Neural progenitor cell (in vitro differentiated cells): ENCODE results near the gene CHAF1A. TPM values are rescaled to one million over a fixed set of nuclear protein-coding genes. Genes with fewer than 3 reads are reported as not detected.

Source experiments
- DNase-seq: peaks from one replicate; pipeline ENCODE4 v3.0.0-alpha.2; 2016; ENCODE audit warnings: low spot score
- H2AFZ ChIP-seq: fragments of 200-600 bp; sonication (generic); replicated peaks from 2 replicates; pipeline ENCODE4 v1.6.1; 2016; ENCODE audit warnings: antibody characterized with exemption
- H3F3A ChIP-seq: fragments of 200-600 bp; sonication (generic); 2 replicates; pipeline ENCODE4 v1.6.1; 2016; ENCODE audit warnings: antibody characterized with exemption, low read depth
- H3K27ac ChIP-seq: fragments of 200-600 bp; sonication (generic); 2 replicates; pipeline ENCODE4 v1.5.1; 2016; ENCODE audit warnings: mild to moderate bottlenecking
- H3K27me3 ChIP-seq: fragments of 200-600 bp; sonication (generic); 2 replicates; pipeline ENCODE4 v1.6.1; 2016; ENCODE audit warnings: mild to moderate bottlenecking, moderate library complexity
- H3K36me3 ChIP-seq: fragments of 200-600 bp; sonication (generic); 2 replicates; pipeline ENCODE4 v1.5.1; 2016
- H3K4me1 ChIP-seq: fragments of 200-600 bp; sonication (generic); 2 replicates; pipeline ENCODE4 v1.6.1; 2016; ENCODE audit warnings: mixed run types
- H3K4me2 ChIP-seq: fragments of 200-600 bp; sonication (generic); 2 replicates; pipeline ENCODE4 v1.6.1; 2016
- H3K4me3 ChIP-seq: fragments of 200-600 bp; sonication (generic); 2 replicates; pipeline ENCODE4 v1.5.1; 2016
- H3K79me2 ChIP-seq: fragments of 200-600 bp; sonication (generic); 2 replicates; pipeline ENCODE4 v1.6.1; 2016; ENCODE audit warnings: low read depth
- H3K9ac ChIP-seq: fragments of 200-600 bp; sonication (generic); 2 replicates; pipeline ENCODE4 v1.6.1; 2016
- H3K9me3 ChIP-seq: fragments of 200-600 bp; sonication (generic); 2 replicates; pipeline ENCODE4 v1.5.1; 2016; ENCODE audit warnings: low read depth
- H4K20me1 ChIP-seq: fragments of 200-600 bp; sonication (generic); 2 replicates; pipeline ENCODE4 v1.6.1; 2016; ENCODE audit warnings: low read depth
- H3K27ac Mint-ChIP-seq: 3 replicates; pipeline ENCODE4 v1.8.0; 2021; ENCODE audit warnings: mixed read lengths
- H3K27me3 Mint-ChIP-seq: 2 replicates; pipeline ENCODE4 v1.8.0; 2022; ENCODE audit warnings: low read depth, mild to moderate bottlenecking, inconsistent platforms, moderate library complexity, mixed read lengths; ENCODE audit not compliant: insufficient read depth
- H3K36me3 Mint-ChIP-seq: 3 replicates; pipeline ENCODE4 v1.8.0; 2021; ENCODE audit warnings: mixed read lengths
- H3K4me1 Mint-ChIP-seq: 3 replicates; pipeline ENCODE4 v1.8.0; 2021; ENCODE audit warnings: mixed read lengths
- H3K4me3 Mint-ChIP-seq: 3 replicates; pipeline ENCODE4 v1.8.0; 2021; ENCODE audit warnings: mild to moderate bottlenecking, moderate library complexity, mixed read lengths
- H3K9me3 Mint-ChIP-seq: 3 replicates; pipeline ENCODE4 v1.8.0; 2020; ENCODE audit warnings: mixed read lengths
- EZH2 ChIP-seq: fragments of 200-600 bp; sonication (generic); IDR thresholded peaks from 2 replicates; pipeline ENCODE4 v1.6.1; 2017; ENCODE audit warnings: antibody characterized with exemption, mild to moderate bottlenecking, moderate library complexity
- EZH2phosphoT487 ChIP-seq: fragments of 200-600 bp; sonication (generic); IDR thresholded peaks from 2 replicates; pipeline ENCODE4 v1.6.1; 2017; ENCODE audit warnings: antibody characterized with exemption
- microRNA-seq: library from miRNA; unstranded; fragments of <30 nt; microRNA quantifications from one replicate; pipeline ENCODE4, GENCODE V29; 2016
- small RNA-seq: library from RNA; depleted of rRNA; stranded (forward); fragments of <200 nt; gene quantifications from one replicate; pipeline ENCODE3, GENCODE V24; 2015
- total RNA-seq: library from RNA; depleted of rRNA; stranded (reverse); fragments of >200 nt; gene quantifications from 2 replicates; pipeline ENCODE4 v1.2.3, GENCODE V29; 2015; ENCODE audit warnings: low replicate concordance
- TF ChIP-seq, protein P1 (sequence below): fragments of 200-600 bp; sonication (generic); IDR thresholded peaks from 2 replicates; pipeline ENCODE4 v1.5.1; 2017; ENCODE audit warnings: antibody characterized with exemption, mild to moderate bottlenecking

CHAF1A gene
- total RNA-seq, 1 donor from 2014 or later, result 37.5 TPM

DNA sequence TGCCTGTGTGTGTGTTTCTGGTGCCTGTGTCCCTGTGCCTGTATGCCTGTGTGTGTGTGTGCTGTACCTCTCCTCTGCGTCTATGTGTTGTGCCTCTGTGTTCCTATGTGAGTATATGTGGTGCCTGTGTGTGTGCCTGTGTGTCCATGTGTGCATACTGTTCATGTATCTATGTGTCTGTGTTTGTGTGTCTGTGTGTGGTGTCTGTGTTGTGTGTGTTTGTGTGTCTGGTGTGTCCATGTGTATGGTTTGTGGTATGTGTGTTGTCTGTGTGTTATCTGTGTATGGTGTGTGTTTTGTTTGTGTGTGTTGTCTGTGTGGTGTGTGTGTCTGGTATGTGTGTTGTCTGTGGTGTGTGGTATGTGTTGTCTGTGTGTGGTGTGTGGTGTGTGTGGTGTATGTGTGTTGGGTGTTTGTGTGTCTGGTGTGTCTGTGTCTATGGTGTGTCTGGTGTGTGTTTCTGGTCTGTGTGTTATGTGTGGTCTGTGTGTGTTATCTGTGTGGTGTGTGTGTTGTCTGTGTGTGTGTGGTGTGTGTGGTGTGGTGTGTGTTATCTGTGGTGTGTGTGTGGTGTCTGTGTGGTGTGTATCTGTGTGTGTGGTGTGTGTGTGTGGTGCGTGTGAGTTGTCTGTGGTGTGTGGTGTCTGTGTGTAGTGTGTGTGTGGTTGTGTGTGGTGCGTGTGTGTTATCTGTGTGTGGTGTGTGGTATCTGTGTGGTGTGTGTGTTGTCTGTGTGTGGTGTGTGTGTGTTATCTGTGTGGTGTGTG is 90.1 kb downstream of the CHAF1A start:
- Histone ChIP-seq H3K4me3 (no peak overlapping the region), H3F3A (peaks cover 4% of the 10 kb centered on the region), H3K27me3 (no peaks in the 10 kb centered on the region), H3K79me2 (no peaks in the 10 kb centered on the region), H3K9ac (no peak overlapping the region), H2AFZ (no peak overlapping the region), H3K4me1 (no peaks in the 10 kb centered on the region), H3K36me3 (no peaks in the 10 kb centered on the region), H4K20me1 (peaks cover 6% of the 10 kb centered on the region), H3K9me3 (no peaks in the 10 kb centered on the region), H3K27ac (no peak overlapping the region), H3K4me2 (no peak overlapping the region)
- H3K4me1 Mint-ChIP-seq, result no peaks in the 10 kb centered on the region
- H3K27me3 Mint-ChIP-seq, result peaks cover 3% of the 10 kb centered on the region
- H3K4me3 Mint-ChIP-seq, result no peak overlapping the region
- TF ChIP-seq EZH2phosphoT487 (no peak), EZH2 (no peak)
- TF ChIP-seq, protein P1, sequence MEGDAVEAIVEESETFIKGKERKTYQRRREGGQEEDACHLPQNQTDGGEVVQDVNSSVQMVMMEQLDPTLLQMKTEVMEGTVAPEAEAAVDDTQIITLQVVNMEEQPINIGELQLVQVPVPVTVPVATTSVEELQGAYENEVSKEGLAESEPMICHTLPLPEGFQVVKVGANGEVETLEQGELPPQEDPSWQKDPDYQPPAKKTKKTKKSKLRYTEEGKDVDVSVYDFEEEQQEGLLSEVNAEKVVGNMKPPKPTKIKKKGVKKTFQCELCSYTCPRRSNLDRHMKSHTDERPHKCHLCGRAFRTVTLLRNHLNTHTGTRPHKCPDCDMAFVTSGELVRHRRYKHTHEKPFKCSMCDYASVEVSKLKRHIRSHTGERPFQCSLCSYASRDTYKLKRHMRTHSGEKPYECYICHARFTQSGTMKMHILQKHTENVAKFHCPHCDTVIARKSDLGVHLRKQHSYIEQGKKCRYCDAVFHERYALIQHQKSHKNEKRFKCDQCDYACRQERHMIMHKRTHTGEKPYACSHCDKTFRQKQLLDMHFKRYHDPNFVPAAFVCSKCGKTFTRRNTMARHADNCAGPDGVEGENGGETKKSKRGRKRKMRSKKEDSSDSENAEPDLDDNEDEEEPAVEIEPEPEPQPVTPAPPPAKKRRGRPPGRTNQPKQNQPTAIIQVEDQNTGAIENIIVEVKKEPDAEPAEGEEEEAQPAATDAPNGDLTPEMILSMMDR, result no peak
- no peak for DNase-seq
- peaks cover 11% of the 10 kb centered on the region for H3K36me3 Mint-ChIP-seq
- H3K27ac Mint-ChIP-seq, result no peak overlapping the region
- H3K9me3 Mint-ChIP-seq, result no peaks in the 10 kb centered on the region

Small RNA genes within 50 kb of the gene (microRNA-seq; reads per million reads assigned to microRNA genes)
- gene MIR4746, result 3.8 reads per million, percentile 19 among the genes with 10 or more reads in this experiment

Small RNA genes within 50 kb of the gene (small RNA-seq; reads per million reads assigned to genes)
- gene MIR4746, result not detected

Other genes with a start within 250 kb of the CHAF1A start
- gene CREB3L3, start 249.0 kb upstream of the CHAF1A start, total RNA-seq, result 0.06 TPM in 1 of 2 replicates, not detected in the other
- 20.1 and 27.6 TPM in 2 replicates for gene SIRT6, start 220.1 kb upstream of the CHAF1A start, total RNA-seq
- gene ANKRD24, start 220.0 kb upstream of the CHAF1A start, total RNA-seq, result 0.15 and 2.3 TPM in 2 replicates
- not detected in 2 replicates for gene EBI3, start 173.1 kb upstream of the CHAF1A start, total RNA-seq
- gene YJU2, start 155.6 kb upstream of the CHAF1A start, total RNA-seq, result 8.7 and 17.5 TPM in 2 replicates
- 0.34 TPM in 1 of 2 replicates, not detected in the other for gene SHD, start 123.4 kb upstream of the CHAF1A start, total RNA-seq
- 0.19 and 1.3 TPM in 2 replicates for gene TMIGD2, start 100.3 kb upstream of the CHAF1A start, total RNA-seq
- gene FSD1, start 98.0 kb upstream of the CHAF1A start, total RNA-seq, result 48.3 and 104 TPM in 2 replicates
- gene STAP2, start 63.8 kb upstream of the CHAF1A start, total RNA-seq, result 5.7 and 6.8 TPM in 2 replicates
- gene MPND, start 59.1 kb upstream of the CHAF1A start, total RNA-seq, result 10.6 and 30.4 TPM in 2 replicates
- gene SH3GL1, start 2.1 kb upstream of the CHAF1A start, total RNA-seq, result 25.3 and 87.0 TPM in 2 replicates
- 24.9 and 42.7 TPM in 2 replicates for gene UBXN6, start 55.2 kb downstream of the CHAF1A start, total RNA-seq
- gene HDGFL2, start 69.7 kb downstream of the CHAF1A start, total RNA-seq, result 36.0 and 166 TPM in 2 replicates
- 0.15 TPM in 1 of 2 replicates, not detected in the other for gene PLIN4, start 115.8 kb downstream of the CHAF1A start, total RNA-seq
- 1.2 and 5.1 TPM in 2 replicates for gene PLIN5, start 132.6 kb downstream of the CHAF1A start, total RNA-seq
- 0.19 TPM in 1 of 2 replicates, not detected in the other for gene LRG1, start 137.4 kb downstream of the CHAF1A start, total RNA-seq
- 22.6 and 82.3 TPM in 2 replicates for gene SEMA6B, start 157.0 kb downstream of the CHAF1A start, total RNA-seq
- gene TNFAIP8L1, start 236.9 kb downstream of the CHAF1A start, total RNA-seq, result 8.2 and 15.2 TPM in 2 replicates